Stimulated activated CD4-positive, alpha-beta T cell treated with anti-CD3 and anti-CD28 coated beads, Interleukin-1b, Interleukin-23, amount 100 ng/mL, for 4 hours (primary cell): ENCODE results near the gene PHACTR1.

Experiments used
- DNase-seq, 2 donors: peaks; one replicate each; pipeline ENCODE4 v3.0.0-alpha.2; 2020; ENCODE audit warnings: low read depth in 2 of 2

PHACTR1 gene

DNA sequence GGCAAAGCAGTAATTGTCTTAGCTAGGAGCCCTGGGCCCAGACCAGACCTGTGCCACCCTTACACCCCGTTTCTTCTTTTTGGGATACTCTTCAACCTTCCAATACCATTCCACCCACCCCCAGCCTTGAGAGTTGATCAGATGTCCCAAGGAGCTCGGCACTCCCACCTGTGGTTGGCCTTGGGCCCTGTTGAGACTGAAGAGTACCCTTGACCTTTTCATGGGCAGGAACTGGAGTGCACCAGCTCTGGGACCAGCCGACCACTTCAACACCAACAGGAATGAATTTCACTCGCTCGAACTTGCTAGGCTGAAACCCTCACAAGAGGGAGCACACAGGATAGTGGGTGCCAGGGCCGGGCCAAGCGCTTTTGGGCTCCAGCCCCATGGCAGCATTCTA lies 273.6 kb downstream of the PHACTR1 start:
- DNase-seq: no peak

DNA sequence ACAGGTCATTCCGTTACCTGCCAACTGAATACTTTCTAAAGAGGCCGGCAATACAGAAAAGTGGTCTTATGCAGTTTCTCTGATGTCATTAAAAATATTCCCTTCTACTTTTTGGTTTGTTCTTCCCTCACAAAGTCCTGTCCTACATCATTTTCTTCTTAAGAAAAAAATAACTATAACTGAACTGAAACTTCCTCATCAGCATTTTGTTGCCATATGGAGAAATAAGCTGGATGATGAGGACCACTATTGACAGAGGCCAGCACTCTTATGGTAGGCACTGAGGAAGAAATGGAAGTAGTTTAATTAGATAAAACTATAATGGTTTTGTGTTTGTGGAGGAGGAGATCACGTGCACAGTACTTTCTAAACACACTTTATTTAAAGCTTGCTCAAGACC lies 274.9 kb downstream of the PHACTR1 start:
- DNase-seq: no peak

DNA sequence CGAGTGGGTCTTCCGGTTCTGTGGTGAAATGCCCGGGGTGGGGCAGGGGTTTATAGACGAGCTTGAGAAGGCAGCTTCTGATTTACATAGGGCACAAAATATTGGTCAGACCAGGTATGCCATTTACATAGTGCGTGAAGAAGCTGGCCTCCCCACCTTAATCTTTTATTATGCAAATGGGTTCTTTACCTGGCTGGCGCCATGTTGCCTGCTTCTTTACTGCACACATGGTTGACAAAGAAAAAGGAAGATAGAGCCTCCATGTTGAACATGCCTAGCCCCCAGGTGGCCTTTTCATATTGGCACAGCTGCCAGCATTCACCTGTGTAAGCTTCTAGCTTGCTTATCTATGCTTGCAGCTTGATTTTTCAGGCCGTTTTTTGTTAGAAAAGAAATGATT lies 276.2 kb downstream of the PHACTR1 start:
- DNase-seq: no peak

DNA sequence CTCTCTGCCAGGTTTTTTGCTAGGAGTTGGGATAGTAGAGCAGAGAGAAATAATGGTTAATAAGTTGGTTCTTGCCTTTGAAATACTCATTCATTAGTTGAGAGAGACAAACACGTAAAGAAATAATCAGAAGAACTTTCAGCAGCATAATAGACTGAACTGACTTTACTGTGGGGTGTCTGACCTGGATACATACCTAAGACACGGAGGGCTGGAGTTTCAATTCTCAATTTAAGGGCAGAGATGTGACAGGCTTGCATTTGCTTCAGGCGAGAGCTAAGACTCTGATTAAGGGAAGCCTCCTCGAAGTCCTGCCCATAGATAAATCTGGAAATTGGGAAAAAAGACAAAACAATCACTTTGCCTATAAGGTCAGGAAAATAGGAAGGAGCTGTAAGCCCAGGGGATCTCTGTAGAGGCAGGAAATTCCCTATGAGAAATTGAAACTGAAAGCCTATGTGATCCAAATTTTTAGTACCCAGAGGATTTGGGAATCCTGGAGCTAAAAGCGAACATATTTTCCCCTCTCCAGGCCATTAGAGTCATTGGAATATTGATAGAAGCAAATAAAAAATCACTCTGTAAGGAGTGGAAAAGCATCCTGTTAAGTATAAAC lies 276.8 kb downstream of the PHACTR1 start:
- no peak for DNase-seq

DNA sequence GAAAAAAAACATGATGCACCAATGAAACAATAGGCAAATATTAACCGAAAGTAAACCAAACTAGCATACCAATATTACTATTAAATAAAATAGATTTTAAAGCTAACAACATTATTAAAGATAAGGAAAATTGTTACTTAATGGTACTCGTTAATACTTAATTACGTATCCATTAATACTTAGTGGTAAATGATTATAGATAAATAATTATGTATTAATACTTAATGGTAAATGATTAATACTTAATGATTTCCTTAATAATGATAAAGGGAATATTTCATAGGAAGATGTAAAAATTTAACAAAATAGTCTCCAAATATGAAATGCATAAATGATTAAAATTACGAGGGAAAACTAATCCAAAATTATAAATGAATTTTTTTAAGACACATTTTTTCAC lies 278.9 kb downstream of the PHACTR1 start:
- no peak for DNase-seq

DNA sequence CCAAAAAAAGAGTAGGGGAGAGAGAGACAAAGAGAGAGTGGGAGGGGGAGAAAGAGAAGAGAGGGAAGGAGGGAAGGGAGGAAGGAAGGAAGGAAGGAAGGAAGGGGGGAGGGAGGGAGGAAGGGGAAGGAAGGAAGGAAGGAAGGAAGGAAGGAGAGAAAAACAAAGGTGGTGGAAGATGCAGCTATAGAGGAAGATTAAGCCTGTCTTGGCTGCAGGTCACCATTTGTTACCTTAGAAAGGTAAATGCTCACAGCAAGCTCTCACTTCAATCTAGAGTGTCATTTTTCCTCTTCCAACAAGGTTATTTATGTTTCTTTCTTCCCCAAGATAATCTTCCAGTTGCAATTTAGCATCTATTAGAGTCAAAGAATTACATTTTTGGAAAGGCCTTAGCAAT lies 284.0 kb downstream of the PHACTR1 start:
- DNase-seq: no peak

DNA sequence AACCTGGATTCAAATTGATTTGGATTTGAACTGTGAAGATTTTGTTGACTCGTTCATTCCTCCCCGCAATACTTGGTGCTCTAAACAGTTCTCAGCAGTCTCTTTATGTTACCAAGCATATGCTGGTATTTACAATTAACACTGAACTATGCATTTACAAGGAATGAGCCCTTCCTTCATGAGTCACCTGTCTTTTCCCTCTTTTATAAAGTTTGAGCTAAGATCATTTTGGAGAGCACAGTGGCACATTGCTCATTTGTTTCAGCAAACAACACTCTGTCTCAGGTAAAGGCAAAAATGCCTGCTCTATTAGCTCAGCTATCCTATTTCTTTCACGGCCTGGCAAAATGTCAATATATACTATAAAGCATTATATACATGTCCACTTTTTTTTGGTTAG lies 285.4 kb downstream of the PHACTR1 start:
- DNase-seq: no peak

DNA sequence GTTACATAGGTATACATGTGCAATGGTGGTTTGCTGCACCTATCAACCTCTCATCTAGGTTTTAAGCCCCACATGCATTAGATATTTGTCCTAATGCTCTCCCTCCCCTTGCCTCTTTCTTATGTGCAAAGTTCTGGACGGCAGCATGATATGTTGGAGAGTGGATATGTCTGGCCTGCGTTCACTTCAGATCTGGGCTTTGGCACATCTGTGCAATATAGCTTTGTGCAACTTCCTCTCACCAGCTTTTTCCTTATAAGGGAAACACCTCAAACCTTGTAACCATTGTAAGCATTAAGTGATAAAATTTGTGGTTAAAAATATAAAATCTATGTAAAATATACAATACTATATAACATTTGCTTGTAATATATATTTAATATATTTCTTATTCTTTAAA lies 288.0 kb downstream of the PHACTR1 start:
- no peak for DNase-seq

DNA sequence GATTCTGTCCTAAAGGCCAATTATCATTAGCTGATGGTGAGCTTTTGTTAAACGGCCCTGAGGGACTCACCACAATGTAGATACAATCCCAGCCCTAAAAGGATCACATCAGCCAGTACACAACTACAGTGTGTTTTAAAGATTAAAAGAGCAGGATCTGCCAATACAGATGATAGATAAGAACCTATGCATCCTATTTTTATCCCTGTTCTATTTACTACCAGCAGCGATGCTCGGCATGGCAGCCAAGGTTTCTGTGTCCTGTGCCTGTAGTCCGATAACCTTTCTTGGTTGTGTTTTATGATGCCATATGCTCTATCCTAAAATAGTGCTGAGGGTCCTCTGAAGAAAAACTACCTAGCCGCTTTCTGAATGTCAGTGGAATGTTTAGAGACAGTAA lies 289.4 kb downstream of the PHACTR1 start:
- no peak for DNase-seq

DNA sequence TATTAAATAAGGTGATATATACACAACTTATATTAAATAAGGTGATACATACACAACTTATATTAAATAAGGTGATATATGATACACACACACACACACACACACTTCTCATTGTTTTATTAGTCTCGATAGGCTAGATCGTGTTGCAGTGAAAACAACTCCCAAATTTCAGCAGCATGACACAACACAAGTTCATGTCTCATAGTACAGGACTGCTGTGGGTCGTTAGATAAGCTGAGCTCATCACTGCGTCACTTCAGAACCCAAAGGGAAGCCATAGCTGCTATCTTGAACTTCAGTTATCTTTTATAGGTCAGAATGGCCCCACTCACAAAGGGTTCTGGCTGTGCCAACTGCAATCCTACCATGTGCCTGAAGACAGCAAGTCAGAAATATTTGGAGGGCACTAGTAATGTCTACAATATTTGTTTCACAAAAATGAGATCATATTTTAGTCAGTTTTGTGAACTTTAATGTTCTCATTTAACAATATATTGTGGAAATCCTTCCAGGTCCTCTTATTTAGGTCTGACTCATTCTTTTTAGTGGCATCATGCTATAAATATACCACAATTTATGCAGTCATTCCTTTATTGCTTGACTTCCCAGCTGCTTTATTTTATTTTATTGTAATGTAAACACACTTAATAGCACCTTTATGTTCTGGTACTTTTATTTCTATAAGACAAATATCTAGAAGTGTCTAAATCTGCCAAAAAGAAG lies 290.2 kb downstream of the PHACTR1 start:
- no peak for DNase-seq

DNA sequence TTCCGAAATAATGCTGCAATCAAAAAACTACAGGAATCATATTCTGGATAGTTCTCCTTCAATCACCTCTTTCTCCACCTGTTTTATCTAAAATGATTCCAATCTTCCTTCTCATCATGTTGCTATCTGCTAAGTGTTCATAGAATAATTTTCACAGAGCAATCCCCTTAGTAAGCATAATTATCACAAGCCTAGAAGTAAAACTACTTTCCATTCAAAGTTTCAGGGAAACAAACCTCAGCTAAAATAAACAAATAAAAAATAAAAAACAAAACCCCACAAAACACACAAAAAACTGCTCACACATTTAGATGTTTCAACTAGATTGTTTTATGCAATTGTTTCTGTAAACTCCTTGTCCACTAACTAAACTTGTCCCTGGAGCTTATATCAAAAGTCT lies 291.2 kb downstream of the PHACTR1 start:
- DNase-seq: no peak

DNA sequence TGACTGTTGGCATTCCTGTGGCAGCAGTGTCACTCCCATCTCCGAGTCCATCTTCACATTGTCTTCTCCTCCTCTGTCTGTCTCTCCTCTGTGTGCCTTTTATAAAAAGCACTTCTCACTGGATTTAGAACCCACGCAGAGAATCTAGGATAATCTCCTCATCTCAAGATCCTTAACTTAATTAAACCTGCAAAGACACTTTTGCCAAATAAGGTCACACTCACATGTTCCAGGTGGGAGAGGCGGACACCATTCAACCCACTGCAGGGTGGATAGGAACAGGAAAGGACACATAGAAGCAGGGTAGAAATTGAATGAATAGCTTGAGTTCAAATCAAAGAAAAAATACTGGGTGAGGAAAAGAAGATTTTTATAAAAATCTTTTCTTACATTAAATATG lies 292.5 kb downstream of the PHACTR1 start:
- DNase-seq: no peak

DNA sequence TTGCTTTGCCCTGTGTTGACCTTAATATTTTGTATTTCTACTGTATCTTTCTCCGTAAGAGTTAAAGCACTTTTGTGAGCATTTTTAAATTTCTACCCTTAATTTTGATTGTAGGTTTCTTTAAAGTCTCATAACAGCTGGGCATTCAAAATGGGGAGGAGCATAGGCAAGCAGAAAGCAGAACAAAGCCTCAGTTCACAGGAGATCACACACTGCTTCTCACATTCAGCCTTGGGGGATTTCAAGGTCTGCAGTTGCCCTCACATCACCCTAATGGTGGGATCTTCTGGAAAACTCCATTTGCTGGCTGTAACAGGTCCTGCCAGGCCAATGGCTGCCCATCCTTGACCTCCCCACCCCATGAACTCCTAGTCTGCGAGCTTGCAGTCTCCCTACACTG lies 292.9 kb downstream of the PHACTR1 start:
- no peak for DNase-seq

DNA sequence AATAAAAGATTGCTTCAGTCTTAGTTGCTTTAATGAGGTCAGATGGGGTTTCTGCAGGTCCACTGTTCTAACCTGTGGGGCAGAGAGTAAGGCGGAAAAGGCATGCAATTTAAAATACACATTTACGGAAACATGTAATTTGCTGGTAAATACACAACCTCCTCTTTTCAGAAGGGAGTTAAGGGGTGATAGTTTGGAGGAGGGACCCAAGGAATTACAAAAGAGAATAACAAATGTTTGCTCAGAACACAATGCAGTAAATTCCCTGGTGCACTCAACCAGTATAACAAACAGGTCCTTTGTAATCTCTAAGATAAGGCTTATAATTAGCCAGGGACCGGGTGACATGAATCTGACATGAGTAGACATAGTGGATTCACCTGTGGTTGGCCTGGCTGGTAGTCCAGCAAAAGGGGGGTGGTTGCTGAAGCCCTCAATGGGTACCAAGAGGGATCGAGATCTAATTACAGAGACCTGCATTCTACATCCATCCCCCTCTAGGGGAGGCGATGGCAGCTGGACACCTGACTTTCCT lies 295.1 kb downstream of the PHACTR1 start:
- DNase-seq: no peak

DNA sequence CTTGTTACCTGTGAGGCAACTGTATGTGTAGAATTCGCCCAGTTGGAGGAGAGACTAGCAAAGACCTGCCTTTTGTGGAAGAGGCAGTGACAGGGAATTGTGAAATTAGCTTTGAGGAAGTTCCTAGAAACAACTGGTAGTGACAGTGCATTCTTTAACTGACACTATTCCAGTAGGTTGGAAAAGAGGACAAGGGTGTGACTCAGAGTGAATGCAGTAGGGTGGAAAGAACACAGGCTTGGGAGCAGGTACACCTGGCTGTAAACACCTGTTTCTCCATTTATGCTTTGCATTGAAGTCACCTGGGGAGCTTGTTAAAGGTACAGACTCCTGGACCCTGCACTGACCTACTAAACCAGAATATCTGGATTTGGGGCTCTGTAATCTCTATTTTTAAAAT lies 295.7 kb downstream of the PHACTR1 start:
- DNase-seq: no peak

DNA sequence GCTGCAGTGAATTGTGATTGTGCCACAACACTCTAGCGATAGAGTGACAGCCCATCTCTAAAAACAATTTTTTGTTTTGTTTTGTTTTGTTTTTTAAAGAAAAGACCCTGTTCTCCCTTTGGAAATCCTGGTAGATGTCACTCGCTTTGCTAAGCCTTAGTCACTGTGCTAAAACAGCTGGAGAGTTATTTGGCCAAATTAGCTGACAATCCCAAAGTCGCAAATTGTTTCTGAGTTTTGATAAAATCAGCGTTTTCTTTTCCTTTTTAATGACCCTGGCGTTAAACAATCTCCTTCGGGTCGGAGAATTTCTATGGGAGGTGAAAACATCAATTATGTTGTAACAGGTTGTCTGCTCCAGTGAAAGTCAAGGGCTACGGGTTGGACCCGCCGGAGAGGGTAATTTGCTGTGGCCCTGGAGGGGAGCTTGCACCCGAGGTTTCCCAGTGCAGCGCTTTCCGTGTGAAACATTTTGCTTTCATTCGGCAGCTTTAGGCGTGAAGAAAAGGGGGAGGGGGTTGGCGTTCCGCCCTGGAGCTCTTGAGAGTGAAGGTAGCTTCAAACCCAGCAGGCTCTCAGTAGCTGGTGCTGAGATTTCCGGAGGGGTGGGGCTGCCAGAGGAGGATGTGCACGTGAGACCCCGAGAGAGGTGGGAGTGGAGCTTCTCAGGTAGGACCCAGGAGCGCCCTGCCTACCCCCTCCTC lies 296.6 kb downstream of the PHACTR1 start:
- DNase-seq: no peak

DNA sequence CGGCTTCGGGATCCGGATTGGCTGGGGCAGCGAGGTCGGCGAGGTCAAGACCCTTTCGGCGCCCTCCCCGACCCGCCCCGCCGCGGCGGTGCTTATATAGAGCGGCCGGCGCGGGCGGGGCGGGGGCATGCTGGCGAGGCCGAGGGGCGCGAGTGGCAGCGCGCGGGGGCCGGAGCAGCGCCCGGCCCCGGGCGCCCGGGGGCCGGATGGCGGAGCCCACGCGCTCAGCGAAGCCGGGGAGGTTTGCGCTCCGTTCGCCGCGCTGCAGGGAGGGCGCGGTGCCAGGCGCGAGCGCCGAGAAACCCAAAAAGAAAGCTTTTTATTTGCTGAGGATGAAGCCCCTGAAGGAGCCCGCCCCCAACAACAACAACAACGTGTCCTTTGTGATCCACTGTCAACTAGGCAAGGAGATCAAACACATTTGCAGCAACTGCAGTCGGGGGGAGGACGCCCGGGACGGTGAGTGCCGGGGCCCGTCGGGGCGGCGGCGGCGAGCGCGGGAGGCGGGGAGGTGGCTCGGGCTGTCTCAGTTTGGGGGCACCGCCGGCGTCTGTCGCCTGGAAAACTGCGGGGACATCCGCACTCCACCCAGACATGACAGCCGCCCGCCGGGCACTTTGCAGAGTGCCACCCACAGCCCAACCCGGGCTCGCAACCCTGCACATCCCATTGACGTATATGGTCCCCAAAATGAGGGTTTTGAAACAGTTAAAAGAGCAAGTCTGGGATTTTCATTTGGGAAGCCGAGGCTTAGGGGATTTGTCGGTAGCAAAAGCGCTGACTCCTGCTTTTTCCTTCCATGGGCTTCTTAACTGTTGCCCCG lies 297.3 kb downstream of the PHACTR1 start:
- DNase-seq: no peak

DNA sequence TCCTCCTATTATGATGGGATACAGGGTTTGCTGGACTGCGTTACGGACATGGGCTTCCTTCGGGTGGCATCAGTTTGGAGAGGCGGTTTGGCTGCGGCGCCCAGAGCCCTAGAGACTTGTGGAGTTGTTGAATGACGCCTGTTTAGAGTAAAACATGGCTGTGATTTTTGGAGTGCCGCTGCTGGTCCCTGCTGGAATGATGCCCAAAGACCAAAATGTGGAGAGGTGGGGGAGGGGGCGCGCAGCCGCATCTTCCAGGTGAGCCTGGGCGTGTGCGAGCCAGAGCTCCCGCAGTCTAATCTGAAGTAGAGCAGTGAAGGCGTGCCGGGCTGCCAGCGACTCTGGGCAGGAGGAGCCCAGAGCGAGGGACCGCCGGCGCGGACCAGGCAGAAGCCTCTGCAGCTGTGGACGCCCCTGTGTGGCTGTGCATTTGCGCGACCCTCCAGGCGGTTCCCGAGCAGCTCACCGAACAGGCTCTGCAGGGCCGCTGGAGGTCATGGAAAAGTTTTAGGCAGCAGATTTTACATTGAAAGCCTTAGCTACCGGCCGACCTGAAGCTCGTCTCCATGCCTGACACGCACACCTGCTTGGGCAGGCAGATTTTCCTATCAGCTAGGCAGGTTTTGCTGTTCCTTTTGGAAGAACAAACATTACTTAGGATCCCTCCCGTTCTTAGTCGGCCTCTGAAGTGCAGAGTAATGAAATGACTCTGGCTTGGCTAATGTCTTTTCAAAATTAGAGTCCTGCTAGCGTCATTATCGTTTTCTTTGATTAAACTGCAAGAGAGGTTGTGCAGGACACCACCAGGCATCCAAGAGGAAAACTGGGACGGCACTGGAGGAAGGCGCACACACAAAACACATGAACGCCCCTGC lies 298.2 kb downstream of the PHACTR1 start:
- no peak for DNase-seq

DNA sequence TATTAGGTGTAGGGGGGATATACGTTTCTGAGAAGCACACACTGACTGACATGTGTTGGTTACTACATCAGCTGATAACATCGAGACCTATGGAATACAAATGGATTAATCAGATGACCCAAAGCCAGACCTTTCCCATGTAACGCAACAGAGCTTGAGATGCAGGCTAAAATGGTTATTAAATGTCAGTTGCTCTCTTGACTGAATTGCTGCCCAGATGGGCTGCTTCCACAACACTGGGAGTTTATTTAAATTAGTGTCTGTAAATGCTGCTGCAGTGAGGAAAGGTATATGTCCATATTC lies 298.8 kb downstream of the PHACTR1 start:
- no peak for DNase-seq

DNA sequence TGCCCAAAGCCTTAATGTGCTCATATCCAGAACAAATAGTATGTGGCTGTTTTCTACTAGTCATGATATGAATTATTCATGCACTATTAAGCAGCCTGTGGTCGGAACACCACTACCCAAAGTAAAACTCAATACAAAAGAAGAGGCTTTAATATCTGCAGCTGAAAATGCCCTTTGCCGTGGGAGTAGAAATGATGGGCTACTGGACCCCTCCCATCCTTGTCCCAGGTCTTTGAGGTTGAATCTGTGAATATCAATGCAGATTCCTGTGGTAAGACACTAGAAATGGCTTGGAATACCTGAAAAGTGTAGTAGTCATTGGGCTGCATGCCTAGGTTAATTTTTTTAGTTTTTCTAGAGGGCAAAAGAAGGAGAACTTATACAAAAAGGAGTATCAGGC lies 308.0 kb downstream of the PHACTR1 start:
- DNase-seq: no peak

DNA sequence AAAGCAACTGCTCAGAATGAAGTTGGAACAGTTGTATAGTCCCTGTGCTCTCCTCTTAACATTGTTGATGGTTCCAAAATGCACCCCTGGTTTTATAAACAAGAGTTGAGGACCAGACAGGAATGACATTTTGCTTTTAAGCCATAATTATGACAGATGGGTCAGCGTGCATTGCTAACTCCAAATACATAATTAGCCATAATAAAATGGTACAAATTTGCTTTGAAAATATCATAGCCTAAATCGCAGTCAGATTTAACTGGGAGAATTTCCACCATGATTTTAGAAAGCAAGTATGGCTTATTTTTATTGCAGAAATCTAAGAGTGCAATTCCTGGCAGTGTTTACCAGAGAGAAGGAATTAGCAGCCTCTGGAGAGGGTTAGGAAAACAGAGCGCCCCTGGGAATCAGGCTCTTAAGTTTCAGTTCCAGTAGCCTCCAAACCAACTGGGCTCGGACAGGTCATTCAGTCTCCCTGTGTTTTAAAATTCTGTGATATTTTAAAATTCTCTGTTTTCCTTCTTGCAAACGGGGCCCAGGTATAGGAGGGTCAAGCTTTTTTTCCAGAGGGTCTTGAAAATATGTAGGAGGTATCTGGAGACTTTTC lies 309.4 kb downstream of the PHACTR1 start:
- DNase-seq: no peak
